ENCODE measurements around the gene NDUFS7.

- TF ChIP-seq CTCF (IDR thresholded peaks at IDR 0.05) = no peak
- no peak for TF ChIP-seq POLR2A (IDR thresholded peaks at IDR 0.05)
- no peak for TF ChIP-seq POLR2AphosphoS5 (IDR thresholded peaks at IDR 0.05)
Measured at GRCh38 chr19:1388637-1389026, 4.9 kb downstream of the NDUFS7 start.

Measured in prostate gland (tissue), 2 donors.